Activated CD8-positive, alpha-beta memory T cell treated with anti-CD3 and anti-CD28 coated beads for 4 hours (primary cell): ENCODE measurements around the gene KRTAP19-5.
"Not testable (repeated sequence)": the region's sequence is repeated elsewhere in the genome, so short reads cannot be mapped to it uniquely, and the experiment has no call there.

Experiments
- DNase-seq, 2 donors: peaks; one replicate each; pipeline ENCODE4 v3.0.0-alpha.2; 2020; ENCODE audit warnings: low read depth in 2 of 2

KRTAP19-5 gene

GRCh38 chr21:30502041-30502440 is at the start of gene KRTAP19-5:
Gene KRTAP19-5 (minus strand): TSS chr21:30502141. CDS start chr21:30502090, 51 bp downstream.
- no peak for DNase-seq

- no peak for DNase-seq
Measured at GRCh38 chr21:30541764-30542163, 39.8 kb upstream of the KRTAP19-5 start, which contains the start of gene KRTAP19-6. Gene KRTAP19-6 (minus strand): TSS chr21:30541864. CDS start chr21:30541833, 31 bp downstream.

GRCh38 chr21:30518876-30519275 is 16.9 kb upstream of the KRTAP19-5 start:
- DNase-seq, result no peak

- no peak for DNase-seq
Measured at GRCh38 chr21:30515681-30516080, 13.7 kb upstream of the KRTAP19-5 start.

GRCh38 chr21:30505621-30506205 is 3.8 kb upstream of the KRTAP19-5 start:
- DNase-seq, result not testable (repeated sequence)

GRCh38 chr21:30497065-30497464 is 4.9 kb downstream of the KRTAP19-5 start, which contains the start of gene KRTAP19-4:
Gene KRTAP19-4 (minus strand): TSS chr21:30497165. CDS start chr21:30497110, 55 bp downstream.
- DNase-seq, result no peak

- DNase-seq, result no peak
Measured at GRCh38 chr21:30491963-30492428, 9.9 kb downstream of the KRTAP19-5 start, which contains the start of gene KRTAP19-3. Gene KRTAP19-3 (minus strand): TSS chr21:30492013. CDS start chr21:30491957, 56 bp downstream.

- DNase-seq, result no peak
Measured at GRCh38 chr21:30487336-30487735, 14.6 kb downstream of the KRTAP19-5 start, which contains the start of gene KRTAP19-2. Gene KRTAP19-2 (minus strand): TSS chr21:30487436. CDS start chr21:30487348, 88 bp downstream.

- no peak for DNase-seq
Measured at GRCh38 chr21:30486180-30486579, 15.8 kb downstream of the KRTAP19-5 start.

- DNase-seq, result no peak
Measured at GRCh38 chr21:30482130-30482529, 19.8 kb downstream of the KRTAP19-5 start.

- DNase-seq, result no peak
Measured at GRCh38 chr21:30480145-30480544, 21.8 kb downstream of the KRTAP19-5 start, which contains the start of gene KRTAP19-1. Gene KRTAP19-1 (minus strand): TSS chr21:30480367. CDS start chr21:30480317, 50 bp downstream.

- no peak for DNase-seq
Measured at GRCh38 chr21:30479259-30479658, 22.7 kb downstream of the KRTAP19-5 start.

- DNase-seq, result no peak
Measured at GRCh38 chr21:30478004-30478403, 23.9 kb downstream of the KRTAP19-5 start.

- no peak for DNase-seq
Measured at GRCh38 chr21:30468900-30469714, 32.8 kb downstream of the KRTAP19-5 start.

- DNase-seq, result no peak
Measured at GRCh38 chr21:30463713-30464112, 38.2 kb downstream of the KRTAP19-5 start.
